Ishikawa (cell line): ENCODE results near the gene TUBGCP3.

Experiments
- CEBPB ChIP-seq: IDR thresholded peaks from 2 replicates; pipeline ENCODE4 v1.6.1; 2012
- CREB1 ChIP-seq: IDR thresholded peaks from 2 replicates; pipeline ENCODE4 v1.6.1; 2012; ENCODE audit warnings: low read depth
- EGR1 ChIP-seq: IDR thresholded peaks from 2 replicates; pipeline ENCODE4 v1.6.1; 2012
- EP300 ChIP-seq: IDR thresholded peaks from 2 replicates; pipeline ENCODE4 v1.6.1; 2012; ENCODE audit warnings: borderline replicate concordance
- FOXM1 ChIP-seq: IDR thresholded peaks from 2 replicates; pipeline ENCODE4 v1.6.1; 2012; ENCODE audit warnings: low read depth, borderline replicate concordance
- NFIC ChIP-seq: IDR thresholded peaks from 2 replicates; pipeline ENCODE4 v1.6.1; 2012
- RAD21 ChIP-seq: IDR thresholded peaks from 2 replicates; pipeline ENCODE4 v1.6.1; 2012; ENCODE audit warnings: low read depth
- TAF1 ChIP-seq: IDR thresholded peaks from 2 replicates; pipeline ENCODE4 v1.6.1; 2012; ENCODE audit warnings: low read depth, mild to moderate bottlenecking
- TCF12 ChIP-seq: IDR thresholded peaks from 2 replicates; pipeline ENCODE4 v1.6.1; 2012; ENCODE audit warnings: low read depth
- TEAD4 ChIP-seq: IDR thresholded peaks from 2 replicates; pipeline ENCODE4 v1.6.1; 2012
- YY1 ChIP-seq: IDR thresholded peaks from 2 replicates; pipeline ENCODE4 v1.6.1; 2012; ENCODE audit warnings: low read depth
- ZBTB7A ChIP-seq: IDR thresholded peaks from 2 replicates; pipeline ENCODE4 v1.6.1; 2012; ENCODE audit warnings: low read depth
- TF ChIP-seq, protein P1 (sequence below): IDR thresholded peaks from 2 replicates; pipeline ENCODE4 v1.6.1; 2012; ENCODE audit warnings: low read depth, mild to moderate bottlenecking
- TF ChIP-seq, protein P2 (sequence below): IDR thresholded peaks from 2 replicates; pipeline ENCODE4 v1.6.1; 2012
- TF ChIP-seq, protein P3 (sequence below): IDR thresholded peaks from 2 replicates; pipeline ENCODE4 v1.6.1; 2012

The TUBGCP3 gene

DNA sequence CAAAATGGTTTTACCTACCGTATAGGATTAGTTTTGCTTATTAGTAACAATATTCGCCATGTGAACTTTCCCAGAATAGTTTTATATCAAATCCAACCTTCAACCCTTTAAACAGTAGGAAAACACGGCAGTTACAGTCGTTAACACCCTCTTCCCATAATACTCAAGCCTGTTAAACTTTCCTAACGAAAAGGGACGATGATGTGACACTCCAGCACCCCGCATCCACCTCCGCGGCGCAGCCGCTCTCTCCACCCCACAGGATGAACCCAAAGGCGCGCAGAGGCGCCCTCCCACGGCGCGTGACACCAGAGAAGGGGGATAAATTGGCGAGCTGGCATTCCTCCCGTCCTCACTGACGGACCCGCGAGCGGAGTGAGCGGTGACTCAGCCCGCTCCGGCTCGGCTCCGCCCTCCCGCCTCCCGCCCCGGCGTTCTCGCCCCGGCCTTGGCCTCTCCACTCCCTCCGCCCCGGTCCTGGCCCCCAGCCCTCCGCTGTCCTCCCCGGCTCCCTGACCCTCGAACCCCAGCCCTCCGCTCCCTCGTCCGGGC, 665 bp downstream of the TUBGCP3 start:
- TF ChIP-seq, protein P1, sequence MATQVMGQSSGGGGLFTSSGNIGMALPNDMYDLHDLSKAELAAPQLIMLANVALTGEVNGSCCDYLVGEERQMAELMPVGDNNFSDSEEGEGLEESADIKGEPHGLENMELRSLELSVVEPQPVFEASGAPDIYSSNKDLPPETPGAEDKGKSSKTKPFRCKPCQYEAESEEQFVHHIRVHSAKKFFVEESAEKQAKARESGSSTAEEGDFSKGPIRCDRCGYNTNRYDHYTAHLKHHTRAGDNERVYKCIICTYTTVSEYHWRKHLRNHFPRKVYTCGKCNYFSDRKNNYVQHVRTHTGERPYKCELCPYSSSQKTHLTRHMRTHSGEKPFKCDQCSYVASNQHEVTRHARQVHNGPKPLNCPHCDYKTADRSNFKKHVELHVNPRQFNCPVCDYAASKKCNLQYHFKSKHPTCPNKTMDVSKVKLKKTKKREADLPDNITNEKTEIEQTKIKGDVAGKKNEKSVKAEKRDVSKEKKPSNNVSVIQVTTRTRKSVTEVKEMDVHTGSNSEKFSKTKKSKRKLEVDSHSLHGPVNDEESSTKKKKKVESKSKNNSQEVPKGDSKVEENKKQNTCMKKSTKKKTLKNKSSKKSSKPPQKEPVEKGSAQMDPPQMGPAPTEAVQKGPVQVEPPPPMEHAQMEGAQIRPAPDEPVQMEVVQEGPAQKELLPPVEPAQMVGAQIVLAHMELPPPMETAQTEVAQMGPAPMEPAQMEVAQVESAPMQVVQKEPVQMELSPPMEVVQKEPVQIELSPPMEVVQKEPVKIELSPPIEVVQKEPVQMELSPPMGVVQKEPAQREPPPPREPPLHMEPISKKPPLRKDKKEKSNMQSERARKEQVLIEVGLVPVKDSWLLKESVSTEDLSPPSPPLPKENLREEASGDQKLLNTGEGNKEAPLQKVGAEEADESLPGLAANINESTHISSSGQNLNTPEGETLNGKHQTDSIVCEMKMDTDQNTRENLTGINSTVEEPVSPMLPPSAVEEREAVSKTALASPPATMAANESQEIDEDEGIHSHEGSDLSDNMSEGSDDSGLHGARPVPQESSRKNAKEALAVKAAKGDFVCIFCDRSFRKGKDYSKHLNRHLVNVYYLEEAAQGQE = no peak
- TF ChIP-seq ZBTB7A (0 out of 2 replicates have a peak, but pooled peaks have one; percentile 22), TEAD4 (peak; percentile 50), NFIC (peak; percentile 24; the same call in 1 of the 2 replicates), FOXM1 (no peak), EP300 (peak; percentile 24; the same call in 1 of the 2 replicates), TCF12 (no peak; the same call in 1 of the 2 replicates), TAF1 (no peak), YY1 (no peak), EGR1 (no peak), CREB1 (no peak), CEBPB (no peak), RAD21 (no peak)
- TF ChIP-seq, protein P2, sequence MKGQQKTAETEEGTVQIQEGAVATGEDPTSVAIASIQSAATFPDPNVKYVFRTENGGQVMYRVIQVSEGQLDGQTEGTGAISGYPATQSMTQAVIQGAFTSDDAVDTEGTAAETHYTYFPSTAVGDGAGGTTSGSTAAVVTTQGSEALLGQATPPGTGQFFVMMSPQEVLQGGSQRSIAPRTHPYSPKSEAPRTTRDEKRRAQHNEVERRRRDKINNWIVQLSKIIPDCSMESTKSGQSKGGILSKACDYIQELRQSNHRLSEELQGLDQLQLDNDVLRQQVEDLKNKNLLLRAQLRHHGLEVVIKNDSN = 0 out of 2 replicates have a peak, but pooled peaks have one; percentile 3
- TF ChIP-seq, protein P3, sequence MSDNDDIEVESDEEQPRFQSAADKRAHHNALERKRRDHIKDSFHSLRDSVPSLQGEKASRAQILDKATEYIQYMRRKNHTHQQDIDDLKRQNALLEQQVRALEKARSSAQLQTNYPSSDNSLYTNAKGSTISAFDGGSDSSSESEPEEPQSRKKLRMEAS = no peak

DNA sequence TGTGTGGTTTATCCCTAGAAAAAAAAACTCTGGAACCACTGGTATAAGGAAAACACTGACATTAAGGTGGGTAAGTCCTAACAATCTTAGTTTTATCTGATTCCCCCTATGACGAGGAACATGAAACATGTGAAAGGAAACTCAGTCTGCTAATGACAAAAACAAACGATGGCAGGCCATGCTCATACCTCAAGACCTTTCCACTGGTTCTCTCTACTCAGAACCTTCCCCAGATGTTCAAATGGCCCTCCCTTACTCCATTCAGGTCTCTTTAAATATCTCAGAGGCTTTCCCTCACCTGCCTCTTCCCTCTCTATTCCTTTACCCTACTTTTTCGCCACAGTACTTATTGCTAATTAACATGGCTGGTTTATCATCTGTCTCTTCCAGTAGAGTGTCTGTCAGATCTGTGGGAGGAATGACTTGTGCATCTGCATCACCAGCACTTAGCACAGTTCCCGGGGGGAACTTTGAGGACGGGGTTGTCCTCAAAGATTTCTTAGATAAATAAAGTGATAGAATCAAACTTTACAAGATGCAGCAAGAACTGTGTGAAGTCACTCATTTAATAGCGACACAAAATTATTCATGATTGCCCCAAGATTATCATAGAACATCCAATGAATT, 1.5 kb downstream of the TUBGCP3 start:
- TF ChIP-seq, protein P1 = no peak
- TF ChIP-seq, protein P3 = no peak
- TF ChIP-seq ZBTB7A (no peak), TCF12 (no peak), RAD21 (no peak), TEAD4 (no peak), CEBPB (no peak), EP300 (no peak), EGR1 (no peak), NFIC (no peak), YY1 (no peak), CREB1 (no peak), TAF1 (no peak), FOXM1 (no peak)
- TF ChIP-seq, protein P2 = no peak

DNA sequence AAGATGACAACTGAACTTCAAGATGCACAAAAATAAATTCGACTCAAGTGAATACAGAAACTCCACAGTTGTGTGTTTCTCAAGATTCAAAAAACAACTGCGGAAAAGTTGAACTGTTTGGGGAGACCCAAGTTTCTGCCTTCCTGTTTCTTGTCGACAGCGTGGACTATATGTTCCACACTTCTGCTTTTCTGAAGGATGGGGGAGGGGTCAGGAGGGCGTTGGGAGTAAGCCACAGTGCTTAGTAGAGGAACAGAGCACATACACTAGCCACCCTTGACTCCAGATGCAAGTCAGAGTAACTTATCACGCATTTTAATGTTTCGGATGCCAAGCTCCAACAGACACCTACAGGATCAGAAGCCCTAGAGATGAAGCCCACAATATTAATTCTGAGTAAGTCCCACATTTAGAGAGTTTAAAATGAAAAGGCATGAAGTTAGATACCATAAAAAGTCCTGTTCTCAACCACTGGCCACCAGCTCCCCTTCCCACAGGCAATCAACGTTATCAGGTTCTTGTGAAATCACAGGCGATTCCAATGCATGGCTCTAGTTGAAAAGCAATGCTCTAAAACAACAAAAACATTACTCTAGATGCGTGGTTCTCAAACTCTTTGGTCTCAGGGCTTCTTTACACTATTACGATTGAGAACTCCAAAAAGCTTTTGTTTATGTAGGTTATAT, 4.2 kb downstream of the TUBGCP3 start:
- TF ChIP-seq TAF1 (no peak), FOXM1 (no peak), NFIC (no peak), CREB1 (no peak), EP300 (no peak), RAD21 (no peak), EGR1 (no peak)
- TF ChIP-seq, protein P1 = no peak
- TF ChIP-seq, protein P2 = no peak
